Testis (tissue), 3 donors: ENCODE results near the gene CDH13. TPM values are rescaled to one million over a fixed set of nuclear protein-coding genes. Genes with fewer than 3 reads are reported as not detected.

ENCODE experiments used
- DNase-seq: peaks from one replicate; pipeline ENCODE4 v3.0.0-alpha.2; 2019
- H3K27ac ChIP-seq, 2 donors: fragments of 200-600 bp; sonication (generic); one replicate each; pipeline ENCODE4 v1.5.1; 2019
- H3K27me3 ChIP-seq: fragments of 200-600 bp; sonication (generic); one replicate; pipeline ENCODE4 v1.5.1; 2019
- H3K36me3 ChIP-seq: fragments of 200-600 bp; sonication (generic); one replicate; pipeline ENCODE4 v1.5.1; 2017; ENCODE audit warnings: low read depth; ENCODE audit errors: missing control alignments
- H3K4me1 ChIP-seq: fragments of 200-600 bp; sonication (generic); one replicate; pipeline ENCODE4 v1.5.1; 2019
- H3K4me3 ChIP-seq, 2 donors: fragments of 200-600 bp; sonication (generic); one replicate each; pipeline ENCODE4 v1.5.1; 2017 to 2019
- H3K9me3 ChIP-seq: fragments of 200-600 bp; sonication (generic); one replicate; pipeline ENCODE4 v1.5.1; 2017
- POLR2A ChIP-seq: fragments of 450-650 bp; IDR thresholded peaks from one replicate; pipeline ENCODE4 v1.6.1; 2017; ENCODE audit warnings: antibody characterized with exemption, mild to moderate bottlenecking, moderate library complexity
- WGBS, 2 donors: methylation state at CpG; one replicate each; pipeline ENCODE4 v1.1.5; 2018; 5-methylcytosine and 5-hydroxymethylcytosine counted together
- intact Hi-C: fragments of 100-400 bp; cut with DNase I; formaldehyde crosslinking; loops from one replicate; pipeline ENCODE4 v1.15.1; 2023; ENCODE audit warnings: low total_unique reads
- polyA plus RNA-seq: library from polyadenylated mRNA; stranded (reverse); fragments of 350-450 nt; fragmentation: Illumina TruSeq; extraction: RNeasy Lipid Tissue Mini Kit (QIAGEN cat#74804); gene quantifications from one replicate; pipeline ENCODE4 v1.2.3, GENCODE V29; 2014; ENCODE audit warnings: low read depth, low replicate concordance; ENCODE audit not compliant: insufficient read depth
- total RNA-seq, 2 donors: library from RNA; depleted of rRNA; stranded (reverse); fragments of >200 nt; gene quantifications; one replicate each; pipeline ENCODE4 v1.2.3, GENCODE V29; 2016
- TF ChIP-seq, protein P1 (sequence below), 3 experiments: fragments of 450-650 bp in 2 of 3; fragments of 200-600 bp in 1 of 3; sonication (generic) in 1 of 3; IDR thresholded peaks; one replicate each; pipeline ENCODE4 v1.5.1; 2016 to 2019; ENCODE audit warnings: antibody characterized with exemption in 3 of 3, mild to moderate bottlenecking in 2 of 3, moderate library complexity in 1 of 3

Gene CDH13
- total and polyA plus RNA-seq, 3 donors from 2014 or later = 1.2 to 11.1 (median 2.0) TPM

DNA sequence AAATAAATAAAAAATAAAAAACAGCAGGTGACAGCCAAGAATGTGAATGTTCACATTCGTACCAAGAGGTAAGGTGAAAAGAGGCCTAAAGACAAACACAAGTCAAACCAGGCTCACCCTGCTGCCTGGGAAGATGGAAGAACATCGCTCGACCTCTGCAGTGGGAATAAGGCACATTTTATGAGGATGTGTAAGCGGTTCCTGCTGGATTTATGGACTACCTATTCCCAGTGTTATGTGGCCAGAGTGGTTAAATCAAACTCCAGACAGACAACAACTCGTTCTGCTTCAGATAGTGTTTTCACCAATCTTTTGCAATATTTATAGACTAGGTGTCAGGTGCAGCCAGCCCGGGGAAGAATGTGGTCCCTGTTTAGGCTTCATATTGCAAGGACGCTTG, 966.0 kb downstream of the CDH13 start:
- Histone ChIP-seq H3K36me3 (no peaks in the 10 kb centered on the region), H3K4me3 (no peak overlapping the region), H3K27ac (no peak overlapping the region), H3K4me1 (no peaks in the 10 kb centered on the region), H3K27me3 (no peaks in the 10 kb centered on the region), H3K9me3 (no peaks in the 10 kb centered on the region)
- DNase-seq = no peak
- 52 to 58% methylated on average over 7 of the region's 7 CpGs for WGBS, 2 donors
- no peak for TF ChIP-seq POLR2A
- TF ChIP-seq, protein P1, sequence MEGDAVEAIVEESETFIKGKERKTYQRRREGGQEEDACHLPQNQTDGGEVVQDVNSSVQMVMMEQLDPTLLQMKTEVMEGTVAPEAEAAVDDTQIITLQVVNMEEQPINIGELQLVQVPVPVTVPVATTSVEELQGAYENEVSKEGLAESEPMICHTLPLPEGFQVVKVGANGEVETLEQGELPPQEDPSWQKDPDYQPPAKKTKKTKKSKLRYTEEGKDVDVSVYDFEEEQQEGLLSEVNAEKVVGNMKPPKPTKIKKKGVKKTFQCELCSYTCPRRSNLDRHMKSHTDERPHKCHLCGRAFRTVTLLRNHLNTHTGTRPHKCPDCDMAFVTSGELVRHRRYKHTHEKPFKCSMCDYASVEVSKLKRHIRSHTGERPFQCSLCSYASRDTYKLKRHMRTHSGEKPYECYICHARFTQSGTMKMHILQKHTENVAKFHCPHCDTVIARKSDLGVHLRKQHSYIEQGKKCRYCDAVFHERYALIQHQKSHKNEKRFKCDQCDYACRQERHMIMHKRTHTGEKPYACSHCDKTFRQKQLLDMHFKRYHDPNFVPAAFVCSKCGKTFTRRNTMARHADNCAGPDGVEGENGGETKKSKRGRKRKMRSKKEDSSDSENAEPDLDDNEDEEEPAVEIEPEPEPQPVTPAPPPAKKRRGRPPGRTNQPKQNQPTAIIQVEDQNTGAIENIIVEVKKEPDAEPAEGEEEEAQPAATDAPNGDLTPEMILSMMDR (IDR thresholded peaks at IDR 0.05) = no peak
- intact Hi-C loops = no loop called here

DNA sequence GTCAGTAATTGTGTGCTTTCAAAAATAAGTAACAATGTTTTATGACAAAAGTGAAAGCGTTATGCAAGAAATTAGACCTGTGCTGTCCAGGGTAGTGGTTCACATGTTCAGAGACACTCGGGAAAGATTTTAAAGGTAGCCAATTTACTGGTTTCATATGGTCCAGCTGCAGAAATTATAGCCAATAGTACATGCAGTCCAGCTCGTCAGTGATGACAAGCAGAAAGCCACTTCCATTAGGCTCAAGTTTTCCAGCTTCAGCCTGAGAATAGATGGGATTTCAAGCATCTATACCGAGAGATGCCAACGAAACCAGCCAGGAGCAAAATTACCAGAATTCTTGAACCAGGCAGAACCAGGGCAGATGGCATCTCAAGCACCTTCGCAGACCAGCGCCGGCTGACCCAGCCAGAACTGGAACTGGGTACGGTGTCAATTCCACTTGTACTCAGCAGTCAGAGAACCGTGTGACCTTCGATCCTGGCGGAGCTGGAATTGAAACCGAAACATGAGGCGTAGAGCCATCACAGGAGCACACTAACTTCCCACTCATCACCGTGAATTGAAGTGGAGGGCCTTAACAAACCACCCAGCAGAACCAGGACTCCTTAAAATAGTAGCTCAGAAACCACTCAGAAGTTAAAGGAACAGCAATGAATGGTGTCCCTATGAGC, 973.2 kb downstream of the CDH13 start:
- H3K9me3 ChIP-seq = no peaks in the 10 kb centered on the region
- intact Hi-C loops = no loop called here
- H3K27ac ChIP-seq = no peak overlapping the region
- WGBS, 2 donors = 87% methylated on average over 15 of the region's 15 CpGs
- DNase-seq = no peak
- no peaks in the 10 kb centered on the region for H3K27me3 ChIP-seq
- no peak for TF ChIP-seq POLR2A
- TF ChIP-seq, protein P1 (IDR thresholded peaks at IDR 0.05) = no peak
- no peak overlapping the region for H3K4me3 ChIP-seq
- no peaks in the 10 kb centered on the region for H3K4me1 ChIP-seq
- no peaks in the 10 kb centered on the region for H3K36me3 ChIP-seq

DNA sequence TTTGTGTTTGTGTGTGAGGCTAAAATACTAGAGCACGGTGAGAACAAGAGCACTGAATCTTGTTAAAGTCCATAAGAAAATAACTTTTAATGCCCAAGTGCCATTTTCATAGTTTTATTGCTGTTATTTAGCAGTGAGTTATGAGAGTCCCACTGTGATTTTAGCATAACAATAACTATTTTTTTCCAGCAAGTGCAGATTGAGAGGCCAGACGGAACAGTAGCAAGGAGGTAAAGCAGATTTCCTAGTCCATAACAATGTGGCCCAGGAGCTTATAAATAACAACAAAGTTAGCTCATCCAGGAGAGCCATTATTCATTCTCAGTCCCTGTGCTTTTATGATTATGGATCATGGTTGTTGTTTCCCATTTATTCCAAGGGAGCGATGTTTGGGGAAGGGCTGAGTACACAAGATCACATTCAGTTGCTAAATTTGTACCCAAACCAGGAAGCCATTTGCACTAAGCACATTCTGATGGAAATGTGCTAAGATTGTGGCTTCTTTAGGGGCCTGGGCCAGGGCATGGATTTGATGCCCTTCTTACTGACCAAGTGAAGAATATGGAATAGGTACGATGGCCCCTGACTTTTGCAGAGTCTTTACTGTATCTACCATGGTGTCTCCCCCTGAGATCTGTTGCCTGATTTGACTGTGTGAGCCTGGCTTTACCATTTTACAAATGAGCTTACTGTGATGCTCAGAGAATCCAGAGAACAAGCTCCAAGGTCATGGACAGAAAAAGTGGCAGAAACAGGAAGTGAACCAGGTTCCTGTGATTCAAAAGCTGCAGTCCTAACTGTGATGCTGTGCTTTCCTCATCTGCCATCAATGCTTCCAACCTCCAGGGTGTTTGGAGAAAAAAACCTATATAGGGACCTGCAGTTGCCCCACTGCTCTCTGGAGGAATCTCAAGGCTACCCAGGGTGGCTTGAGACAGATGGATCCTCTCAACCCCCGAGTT, 976.3 kb downstream of the CDH13 start:
- Histone ChIP-seq H3K9me3 (no peaks in the 10 kb centered on the region), H3K27me3 (no peaks in the 10 kb centered on the region), H3K27ac (no peak overlapping the region), H3K4me1 (no peaks in the 10 kb centered on the region), H3K36me3 (no peaks in the 10 kb centered on the region), H3K4me3 (no peak overlapping the region)
- no peak for TF ChIP-seq POLR2A
- TF ChIP-seq, protein P1 (IDR thresholded peaks at IDR 0.05) = no peak
- intact Hi-C loops = no loop called here
- 59 to 68% methylated on average over 5 of the region's 5 CpGs for WGBS, 2 donors
- DNase-seq = no peak

DNA sequence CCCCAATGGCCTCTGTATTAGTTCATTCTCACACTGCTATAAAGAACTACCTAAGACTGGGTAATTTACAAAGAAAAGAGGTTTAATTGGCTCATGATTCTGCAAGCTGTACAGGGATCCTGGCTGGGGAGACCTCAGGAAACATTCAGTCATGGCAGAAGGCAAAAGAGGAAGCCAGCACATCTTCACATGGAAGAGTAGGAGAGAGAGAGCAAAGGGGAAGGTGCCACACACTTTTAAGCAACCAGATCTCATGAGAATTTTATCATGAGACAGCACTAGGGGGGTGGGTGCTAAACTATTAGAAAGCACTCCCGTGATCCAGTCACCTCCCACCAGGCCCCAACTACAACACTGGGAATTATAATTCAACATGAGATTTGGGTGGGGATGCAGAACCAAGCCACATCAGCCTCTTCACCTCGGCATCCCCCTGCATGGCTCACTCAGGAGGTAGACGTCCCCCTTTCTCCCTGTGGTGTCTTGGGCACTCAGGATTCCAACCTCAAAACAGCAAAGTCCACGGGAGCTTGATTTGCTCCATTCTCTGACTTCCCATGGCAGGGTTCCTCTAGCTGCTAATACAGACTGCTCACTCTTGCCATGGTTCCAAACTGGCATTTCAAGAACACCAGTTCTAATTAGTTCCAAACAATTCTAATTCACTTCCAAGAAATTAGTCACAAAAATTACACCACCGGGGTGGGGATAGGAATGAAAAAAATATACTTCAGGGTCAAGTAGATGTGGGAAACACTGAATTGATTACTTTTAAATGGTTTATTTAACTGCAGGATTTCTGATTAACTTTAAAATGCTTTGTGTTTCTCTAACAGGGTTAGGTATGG, 977.2 kb downstream of the CDH13 start:
- no peak overlapping the region for H3K4me3 ChIP-seq
- no peaks in the 10 kb centered on the region for H3K27me3 ChIP-seq
- no peaks in the 10 kb centered on the region for H3K9me3 ChIP-seq
- DNase-seq = no peak
- no peaks in the 10 kb centered on the region for H3K36me3 ChIP-seq
- H3K4me1 ChIP-seq = no peaks in the 10 kb centered on the region
- TF ChIP-seq POLR2A = no peak
- TF ChIP-seq, protein P1 (IDR thresholded peaks at IDR 0.05) = no peak
- no peak overlapping the region for H3K27ac ChIP-seq
- WGBS, 2 donors = 79 to 80% methylated on average over 5 of the region's 5 CpGs
- intact Hi-C loops = no loop called here
